KMS-11 (cell line): Measurements from ENCODE around the gene KIF26A.

Experiments
- H2AFZ ChIP-seq: fragments of 200-600 bp; sonication (generic); 2 replicates; pipeline ENCODE4 v1.6.1; 2016; ENCODE audit warnings: antibody characterized with exemption, mixed run types, low read depth
- H3K27ac ChIP-seq: fragments of 200-600 bp; sonication (generic); 2 replicates; pipeline ENCODE4 v1.6.1; 2016; ENCODE audit warnings: mild to moderate bottlenecking, mixed run types
- H3K27me3 ChIP-seq: fragments of 200-600 bp; sonication (generic); 2 replicates; pipeline ENCODE4 v1.6.1; 2017; ENCODE audit warnings: mild to moderate bottlenecking, low read depth, mixed run types, moderate library complexity; ENCODE audit not compliant: insufficient read depth
- H3K36me3 ChIP-seq: fragments of 200-600 bp; sonication (generic); 2 replicates; pipeline ENCODE4 v1.6.1; 2017; ENCODE audit warnings: mild to moderate bottlenecking, mixed run types; ENCODE audit not compliant: insufficient read depth
- H3K4me1 ChIP-seq: fragments of 200-600 bp; sonication (generic); 2 replicates; pipeline ENCODE4 v1.6.1; 2016; ENCODE audit warnings: mild to moderate bottlenecking, low read depth, mixed run types; ENCODE audit not compliant: poor library complexity, severe bottlenecking
- H3K4me2 ChIP-seq: fragments of 200-600 bp; sonication (generic); 2 replicates; pipeline ENCODE4 v1.7.0; 2016; ENCODE audit warnings: mild to moderate bottlenecking, mixed run types
- H3K4me3 ChIP-seq: fragments of 200-600 bp; sonication (generic); IDR thresholded peaks from 2 replicates; pipeline ENCODE4 v1.6.1; 2017; ENCODE audit warnings: low read depth, low read length, mixed read lengths; ENCODE audit not compliant: insufficient read depth
- H3K79me2 ChIP-seq: fragments of 200-600 bp; sonication (generic); 2 replicates; pipeline ENCODE4 v1.6.1; 2016; ENCODE audit warnings: low read depth, mixed run types; ENCODE audit not compliant: insufficient read depth
- H3K9ac ChIP-seq: fragments of 200-600 bp; sonication (generic); 2 replicates; pipeline ENCODE4 v1.6.1; 2016; ENCODE audit warnings: mild to moderate bottlenecking, mixed run types
- H4K20me1 ChIP-seq: fragments of 200-600 bp; sonication (generic); 2 replicates; pipeline ENCODE4 v1.6.1; 2016; ENCODE audit warnings: mild to moderate bottlenecking, mixed run types; ENCODE audit not compliant: insufficient read depth
- CTCF ChIP-seq: fragments of 200-600 bp; sonication (generic); conservative IDR thresholded peaks from 2 replicates; pipeline ENCODE4 v1.6.1; 2017; ENCODE audit warnings: low read depth, mild to moderate bottlenecking, antibody characterized with exemption, low read length, moderate library complexity, mixed read lengths

KIF26A gene

GRCh38 chr14:104189629-104190335 lies 51.4 kb downstream of the KIF26A start:
- Histone ChIP-seq H3K4me3 (no peak overlapping the region), H3K27me3 (peaks cover 13% of the 10 kb centered on the region; the same call in 1 of the 2 replicates), H3K36me3 (no peaks in the 10 kb centered on the region)

GRCh38 chr14:104190396-104191000 lies 52.1 kb downstream of the KIF26A start:
- Histone ChIP-seq H3K4me3 (no peak overlapping the region), H3K36me3 (no peaks in the 10 kb centered on the region), H3K27ac (no peak overlapping the region), H3K79me2 (no peaks in the 10 kb centered on the region), H3K4me2 (no peak overlapping the region), H3K4me1 (no peaks in the 10 kb centered on the region), H3K9ac (no peak overlapping the region), H3K27me3 (peaks cover 13% of the 10 kb centered on the region; the same call in 1 of the 2 replicates), H2AFZ (no peak overlapping the region), H4K20me1 (no peaks in the 10 kb centered on the region)
- no peak for TF ChIP-seq CTCF

More at GRCh38 chr14:104189629-104190335, 51.4 kb downstream of the KIF26A start:
- no peak for TF ChIP-seq CTCF
- no peak overlapping the region for H3K27ac ChIP-seq
- H3K79me2 ChIP-seq: no peaks in the 10 kb centered on the region
- no peaks in the 10 kb centered on the region for H3K4me1 ChIP-seq
- no peak overlapping the region for H2AFZ ChIP-seq
- H4K20me1 ChIP-seq: no peaks in the 10 kb centered on the region
- H3K4me2 ChIP-seq: no peak overlapping the region
- no peak overlapping the region for H3K9ac ChIP-seq

GRCh38 chr14:104191409-104191997 lies 53.1 kb downstream of the KIF26A start:
- TF ChIP-seq CTCF: no peak
- Histone ChIP-seq H3K79me2 (no peaks in the 10 kb centered on the region), H3K27me3 (peaks cover 13% of the 10 kb centered on the region; the same call in 1 of the 2 replicates), H3K27ac (no peak overlapping the region), H3K4me3 (no peak overlapping the region), H3K4me2 (no peak overlapping the region), H3K4me1 (no peaks in the 10 kb centered on the region), H4K20me1 (no peaks in the 10 kb centered on the region), H3K9ac (no peak overlapping the region), H2AFZ (no peak overlapping the region), H3K36me3 (no peaks in the 10 kb centered on the region)

GRCh38 chr14:104192146-104192882 lies 53.9 kb downstream of the KIF26A start:
- Histone ChIP-seq H3K79me2 (no peaks in the 10 kb centered on the region), H3K36me3 (no peaks in the 10 kb centered on the region), H3K4me2 (no peak overlapping the region), H4K20me1 (no peaks in the 10 kb centered on the region), H3K9ac (no peak overlapping the region), H3K27ac (no peak overlapping the region), H3K27me3 (peaks cover 10% of the 10 kb centered on the region; the same call in 1 of the 2 replicates), H3K4me3 (no peak overlapping the region), H2AFZ (no peak overlapping the region), H3K4me1 (no peaks in the 10 kb centered on the region)
- no peak for TF ChIP-seq CTCF
